K562 (cell line): Measurements from ENCODE around the gene PNMT. TPM values are rescaled to one million over a fixed set of nuclear protein-coding genes. Genes with fewer than 3 reads are reported as not detected.

Source experiments
- ADNP ChIP-seq: fragments of 200-800 bp; sonication (Bioruptor generic); IDR thresholded peaks from 2 replicates; pipeline ENCODE4 v1.6.1; 2016; ENCODE audit warnings: missing genetic modification characterization, missing compliant biosample characterization
- ATF2 ChIP-seq: sonication (generic); formaldehyde crosslinking; IDR thresholded peaks from 2 replicates; pipeline ENCODE4 v1.8.1; 2022; ENCODE audit warnings: missing genetic modification reagents
- CHD2 ChIP-seq: IDR thresholded peaks from 2 replicates; pipeline ENCODE4 v1.6.1; 2011; ENCODE audit warnings: low read depth, low read length
- EGR1 ChIP-seq: fragments of 450-650 bp; conservative IDR thresholded peaks from 2 replicates; pipeline ENCODE4 v1.6.1; 2017; ENCODE audit warnings: mild to moderate bottlenecking
- FOXJ3 ChIP-seq: sonication (generic); formaldehyde crosslinking; IDR thresholded peaks from 2 replicates; pipeline ENCODE4 v1.4.0; 2020; ENCODE audit warnings: mild to moderate bottlenecking, missing genetic modification reagents
- KAT7 ChIP-seq: sonication (generic); formaldehyde crosslinking; IDR thresholded peaks from 2 replicates; pipeline ENCODE4 v1.8.0; 2022; ENCODE audit warnings: missing genetic modification reagents, mild to moderate bottlenecking, borderline replicate concordance
- RAD51 ChIP-seq: fragments of 450-650 bp; IDR thresholded peaks from 2 replicates; pipeline ENCODE4 v1.7.1; 2016; ENCODE audit warnings: low read depth, mild to moderate bottlenecking, borderline replicate concordance
- RFX1 ChIP-seq: fragments of 450-650 bp; IDR thresholded peaks from 2 replicates; pipeline ENCODE4 v1.6.1; 2016; ENCODE audit warnings: mild to moderate bottlenecking, moderate library complexity
- STAT5B ChIP-seq: fragments of 250-450 bp; sonication (Bioruptor Pico); IDR thresholded peaks from 2 replicates; pipeline ENCODE4 v1.8.0; 2021; ENCODE audit warnings: mild to moderate bottlenecking, inconsistent platforms
- XRCC4 ChIP-seq: IDR thresholded peaks from one replicate; pipeline ENCODE4 v1.6.1; 2011; ENCODE audit not compliant: insufficient read depth, insufficient read length; ENCODE audit errors: extremely low read depth
- ZNF280B ChIP-seq: fragments of 250-450 bp; sonication (Bioruptor Pico); IDR thresholded peaks from 2 replicates; pipeline ENCODE4 v1.5.1; 2021; ENCODE audit warnings: mild to moderate bottlenecking
- ZNF696 ChIP-seq: fragments of 250-450 bp; sonication (Bioruptor Pico); conservative IDR thresholded peaks from 2 replicates; pipeline ENCODE4 v1.4.0; 2020; ENCODE audit warnings: mild to moderate bottlenecking, moderate library complexity
- ZNF764 ChIP-seq: fragments of 250-450 bp; sonication (Bioruptor Pico); IDR thresholded peaks from 2 replicates; pipeline ENCODE4 v1.4.0; 2020; ENCODE audit warnings: low read depth, mild to moderate bottlenecking, moderate library complexity
- ZSCAN32 ChIP-seq: fragments of 450-650 bp; formaldehyde crosslinking; IDR thresholded peaks from 2 replicates; pipeline ENCODE4 v1.4.0; 2020; ENCODE audit warnings: mild to moderate bottlenecking, moderate library complexity
- polyA plus RNA-seq, 8 experiments: library from polyadenylated mRNA; depleted of rRNA in 4 of 8; stranded (reverse) in 5 of 8; unstranded in 3 of 8; fragments of >200 nt; fragmentation: Nextera tagmentation in 2 of 8; fragmentation: Illumina TruSeq in 1 of 8; extraction: Ambion mirVana in 2 of 8; extraction: Trizol in 1 of 8; gene quantifications; 2 replicates each; pipeline versions ENCODE4 v1.2.1 to v1.2.3, GENCODE V29; 2011 to 2014; ENCODE audit warnings: inconsistent platforms in 1 of 8, missing spikeins in 1 of 8
- total RNA-seq, 7 experiments: library from RNA; depleted of rRNA in 6 of 7; stranded (reverse); fragments of >200 nt in 6 of 7; fragmentation: Illumina TruSeq in 2 of 7; extraction: Trizol in 2 of 7; gene quantifications; 2 replicates each; pipeline versions ENCODE4 v1.2.1 to v1.2.3, GENCODE V29; 2011 to 2021; ENCODE audit warnings: low replicate concordance in 1 of 7
- TF ChIP-seq, protein P1 (sequence below): IDR thresholded peaks from 3 replicates; pipeline ENCODE4 v1.6.1; 2011; ENCODE audit warnings: borderline replicate concordance, mild to moderate bottlenecking; ENCODE audit not compliant: insufficient read length, insufficient read depth
- TF ChIP-seq, protein P2 (sequence below): fragments of 150-350 bp; IDR thresholded peaks from 2 replicates; pipeline ENCODE4 v1.6.1; 2014; ENCODE audit warnings: low read depth, mild to moderate bottlenecking, low read length, borderline replicate concordance
- TF ChIP-seq, protein P3 (sequence below): fragments of 450-650 bp; IDR thresholded peaks from 2 replicates; pipeline ENCODE4 v1.6.1; 2018; ENCODE audit warnings: mild to moderate bottlenecking, low read depth; ENCODE audit not compliant: partially characterized antibody

PNMT gene
- total and polyA plus RNA-seq, 9 of the 15 experiments (the other 6 are each of a cell fraction or from before 2014, with no cell fraction given) = 0.55 to 18.1 (median 5.8) TPM

- TF ChIP-seq, protein P1, sequence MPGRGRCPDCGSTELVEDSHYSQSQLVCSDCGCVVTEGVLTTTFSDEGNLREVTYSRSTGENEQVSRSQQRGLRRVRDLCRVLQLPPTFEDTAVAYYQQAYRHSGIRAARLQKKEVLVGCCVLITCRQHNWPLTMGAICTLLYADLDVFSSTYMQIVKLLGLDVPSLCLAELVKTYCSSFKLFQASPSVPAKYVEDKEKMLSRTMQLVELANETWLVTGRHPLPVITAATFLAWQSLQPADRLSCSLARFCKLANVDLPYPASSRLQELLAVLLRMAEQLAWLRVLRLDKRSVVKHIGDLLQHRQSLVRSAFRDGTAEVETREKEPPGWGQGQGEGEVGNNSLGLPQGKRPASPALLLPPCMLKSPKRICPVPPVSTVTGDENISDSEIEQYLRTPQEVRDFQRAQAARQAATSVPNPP = no peak
- TF ChIP-seq ADNP (no peak), ZNF764 (no peak), EGR1 (peak; percentile 62), XRCC4 (no peak), CHD2 (peak; percentile 9; the same call in 1 of the 2 replicates), ZNF280B (no peak), RAD51 (0 out of 2 replicates have a peak, but pooled peaks have one; percentile 17), RFX1 (peak; percentile 75; the same call in 1 of the 2 replicates), FOXJ3 (CRISPR knock-in tag) (no peak), ZNF696 (no peak), KAT7 (CRISPR knock-in tag) (no peak), STAT5B (CRISPR knock-in tag) (no peak), ZSCAN32 (CRISPR knock-in tag) (no peak), ATF2 (no peak)
- TF ChIP-seq, protein P2, sequence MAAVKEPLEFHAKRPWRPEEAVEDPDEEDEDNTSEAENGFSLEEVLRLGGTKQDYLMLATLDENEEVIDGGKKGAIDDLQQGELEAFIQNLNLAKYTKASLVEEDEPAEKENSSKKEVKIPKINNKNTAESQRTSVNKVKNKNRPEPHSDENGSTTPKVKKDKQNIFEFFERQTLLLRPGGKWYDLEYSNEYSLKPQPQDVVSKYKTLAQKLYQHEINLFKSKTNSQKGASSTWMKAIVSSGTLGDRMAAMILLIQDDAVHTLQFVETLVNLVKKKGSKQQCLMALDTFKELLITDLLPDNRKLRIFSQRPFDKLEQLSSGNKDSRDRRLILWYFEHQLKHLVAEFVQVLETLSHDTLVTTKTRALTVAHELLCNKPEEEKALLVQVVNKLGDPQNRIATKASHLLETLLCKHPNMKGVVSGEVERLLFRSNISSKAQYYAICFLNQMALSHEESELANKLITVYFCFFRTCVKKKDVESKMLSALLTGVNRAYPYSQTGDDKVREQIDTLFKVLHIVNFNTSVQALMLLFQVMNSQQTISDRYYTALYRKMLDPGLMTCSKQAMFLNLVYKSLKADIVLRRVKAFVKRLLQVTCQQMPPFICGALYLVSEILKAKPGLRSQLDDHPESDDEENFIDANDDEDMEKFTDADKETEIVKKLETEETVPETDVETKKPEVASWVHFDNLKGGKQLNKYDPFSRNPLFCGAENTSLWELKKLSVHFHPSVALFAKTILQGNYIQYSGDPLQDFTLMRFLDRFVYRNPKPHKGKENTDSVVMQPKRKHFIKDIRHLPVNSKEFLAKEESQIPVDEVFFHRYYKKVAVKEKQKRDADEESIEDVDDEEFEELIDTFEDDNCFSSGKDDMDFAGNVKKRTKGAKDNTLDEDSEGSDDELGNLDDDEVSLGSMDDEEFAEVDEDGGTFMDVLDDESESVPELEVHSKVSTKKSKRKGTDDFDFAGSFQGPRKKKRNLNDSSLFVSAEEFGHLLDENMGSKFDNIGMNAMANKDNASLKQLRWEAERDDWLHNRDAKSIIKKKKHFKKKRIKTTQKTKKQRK = no peak
- TF ChIP-seq, protein P3, sequence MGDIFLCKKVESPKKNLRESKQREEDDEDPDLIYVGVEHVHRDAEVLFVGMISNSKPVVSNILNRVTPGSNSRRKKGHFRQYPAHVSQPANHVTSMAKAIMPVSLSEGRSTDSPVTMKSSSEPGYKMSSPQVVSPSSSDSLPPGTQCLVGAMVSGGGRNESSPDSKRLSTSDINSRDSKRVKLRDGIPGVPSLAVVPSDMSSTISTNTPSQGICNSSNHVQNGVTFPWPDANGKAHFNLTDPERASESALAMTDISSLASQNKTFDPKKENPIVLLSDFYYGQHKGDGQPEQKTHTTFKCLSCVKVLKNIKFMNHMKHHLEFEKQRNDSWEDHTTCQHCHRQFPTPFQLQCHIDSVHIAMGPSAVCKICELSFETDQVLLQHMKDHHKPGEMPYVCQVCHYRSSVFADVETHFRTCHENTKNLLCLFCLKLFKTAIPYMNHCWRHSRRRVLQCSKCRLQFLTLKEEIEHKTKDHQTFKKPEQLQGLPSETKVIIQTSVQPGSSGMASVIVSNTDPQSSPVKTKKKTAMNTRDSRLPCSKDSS = no peak
Observed at GRCh38 chr17:39667262-39667944, 850 bp upstream of the PNMT start (continued).
